Measurements from ENCODE around the gene ENTPD1.

Gene ENTPD1

GRCh38 chr10:95742962-95743535 is 12.9 kb upstream of the ENTPD1 start:
- TF ChIP-seq CTCF (IDR thresholded peaks at IDR 0.05; ENCODE audit: low read length) (no peak), EZH2 (optimal IDR thresholded peaks at IDR 0.05; ENCODE audit: low read depth, low read length) (no peak), EZH2phosphoT487 (IDR thresholded peaks at IDR 0.05; ENCODE audit: low read length) (no peak)
- DNase-seq = no peak
- no peak overlapping the region for H3K4me2 ChIP-seq (ENCODE audit: low read depth, low read length)

DNA sequence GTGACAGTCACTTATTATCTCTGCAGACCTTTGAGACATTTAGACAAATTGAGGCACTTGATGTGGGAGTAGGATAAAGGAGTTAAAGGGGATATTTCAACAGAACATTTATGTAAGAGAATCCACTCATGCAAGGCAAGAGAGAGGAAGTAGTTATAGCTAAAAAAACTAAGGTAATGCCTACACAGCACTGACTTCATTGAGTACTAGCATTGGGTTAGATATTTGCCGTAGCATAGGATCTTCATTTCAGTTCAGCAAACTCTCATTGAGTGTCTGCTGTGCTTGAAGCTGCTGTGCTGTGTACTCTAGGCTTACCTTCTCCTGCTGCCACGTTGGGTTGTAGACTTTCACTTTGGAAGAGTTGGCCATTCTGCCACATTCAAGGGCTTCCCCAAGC is 10.5 kb upstream of the ENTPD1 start:
- Histone ChIP-seq H3K4me1 (ENCODE audit: low read length) (no peaks in the 10 kb centered on the region), H2AFZ (ENCODE audit: low read length) (no peak overlapping the region), H3K36me3 (replicated peaks; ENCODE audit: insufficient read depth, low read length) (no peaks in the 10 kb centered on the region), H3K27me3 (replicated peaks; ENCODE audit: insufficient read depth, low read length) (no peaks in the 10 kb centered on the region), H3K9ac (ENCODE audit: low read length) (no peak overlapping the region), H3K4me3 (ENCODE audit: low read length) (no peak overlapping the region), H3K27ac (ENCODE audit: low read length) (no peak overlapping the region), H3F3A (ENCODE audit: insufficient read depth, low read length) (no peaks in the 10 kb centered on the region), H3K4me2 (ENCODE audit: low read depth, low read length) (no peak overlapping the region), H3K79me2 (ENCODE audit: low read length) (no peaks in the 10 kb centered on the region), H3K9me2 (replicated peaks; ENCODE audit: insufficient read depth, low read length) (no peaks in the 10 kb centered on the region), H4K20me1 (ENCODE audit: insufficient read depth, low read length) (no peaks in the 10 kb centered on the region), H3K9me3 (replicated peaks; ENCODE audit: insufficient read depth, low read length) (no peaks in the 10 kb centered on the region)
- TF ChIP-seq EZH2 (optimal IDR thresholded peaks at IDR 0.05; ENCODE audit: low read depth, low read length) = no peak
- no peak for DNase-seq

More at GRCh38 chr10:95742962-95743535, 12.9 kb upstream of the ENTPD1 start:
- H3K4me3 ChIP-seq (ENCODE audit: low read length) = no peak overlapping the region
- no peaks in the 10 kb centered on the region for H3K4me1 ChIP-seq (ENCODE audit: low read length)
- H3K9me3 ChIP-seq (replicated peaks; ENCODE audit: insufficient read depth, low read length) = no peaks in the 10 kb centered on the region
- no peak overlapping the region for H2AFZ ChIP-seq (ENCODE audit: low read length)
- no peaks in the 10 kb centered on the region for H3F3A ChIP-seq (ENCODE audit: insufficient read depth, low read length)
- no peak overlapping the region for H3K27ac ChIP-seq (ENCODE audit: low read length)
- H3K27me3 ChIP-seq (replicated peaks; ENCODE audit: insufficient read depth, low read length) = no peaks in the 10 kb centered on the region
- no peaks in the 10 kb centered on the region for H3K9me2 ChIP-seq (replicated peaks; ENCODE audit: insufficient read depth, low read length)
- H3K79me2 ChIP-seq (ENCODE audit: low read length) = no peaks in the 10 kb centered on the region
- no peaks in the 10 kb centered on the region for H4K20me1 ChIP-seq (ENCODE audit: insufficient read depth, low read length)
- no peak overlapping the region for H3K9ac ChIP-seq (ENCODE audit: low read length)
- no peaks in the 10 kb centered on the region for H3K36me3 ChIP-seq (replicated peaks; ENCODE audit: insufficient read depth, low read length)

DNA sequence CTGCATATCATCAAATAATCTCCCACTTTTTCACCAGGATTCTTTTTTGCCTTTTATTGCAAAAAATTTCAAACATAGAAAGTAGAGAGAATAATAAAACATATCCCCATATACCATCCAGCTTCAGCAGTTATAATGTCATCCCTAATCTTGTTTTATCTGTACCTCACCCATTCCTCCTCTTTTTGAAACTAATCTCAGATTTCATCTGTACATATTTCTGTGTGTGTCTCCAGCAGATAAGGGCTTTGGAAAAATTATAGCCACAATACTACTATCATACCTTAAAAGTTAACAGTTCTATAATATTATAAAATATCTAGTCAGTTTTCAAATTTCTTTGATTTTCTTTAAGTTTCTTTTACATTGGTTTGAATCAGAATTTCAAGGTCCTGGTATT is 7.6 kb upstream of the ENTPD1 start:
- Histone ChIP-seq H3K9ac (ENCODE audit: low read length) (no peak overlapping the region), H3K27me3 (replicated peaks; ENCODE audit: insufficient read depth, low read length) (no peaks in the 10 kb centered on the region), H3K9me2 (replicated peaks; ENCODE audit: insufficient read depth, low read length) (no peaks in the 10 kb centered on the region), H3K27ac (ENCODE audit: low read length) (no peak overlapping the region), H4K20me1 (ENCODE audit: insufficient read depth, low read length) (no peaks in the 10 kb centered on the region), H3K79me2 (ENCODE audit: low read length) (no peaks in the 10 kb centered on the region), H3K9me3 (replicated peaks; ENCODE audit: insufficient read depth, low read length) (no peaks in the 10 kb centered on the region), H3F3A (ENCODE audit: insufficient read depth, low read length) (no peaks in the 10 kb centered on the region), H3K4me2 (ENCODE audit: low read depth, low read length) (no peak overlapping the region), H3K4me3 (ENCODE audit: low read length) (no peak overlapping the region), H3K4me1 (ENCODE audit: low read length) (no peaks in the 10 kb centered on the region), H2AFZ (ENCODE audit: low read length) (no peak overlapping the region), H3K36me3 (replicated peaks; ENCODE audit: insufficient read depth, low read length) (no peaks in the 10 kb centered on the region)
- TF ChIP-seq EZH2phosphoT487 (IDR thresholded peaks at IDR 0.05; ENCODE audit: low read length) = no peak
- no peak for TF ChIP-seq EZH2 (optimal IDR thresholded peaks at IDR 0.05; ENCODE audit: low read depth, low read length)
- TF ChIP-seq CTCF (IDR thresholded peaks at IDR 0.05; ENCODE audit: low read length) = no peak
- no peak for DNase-seq

GRCh38 chr10:95755511-95756004 is 405 bp upstream of the ENTPD1 start:
- no peak for TF ChIP-seq CTCF (IDR thresholded peaks at IDR 0.05; ENCODE audit: low read length)
- TF ChIP-seq EZH2phosphoT487 (IDR thresholded peaks at IDR 0.05; ENCODE audit: low read length) = no peak
- H3K36me3 ChIP-seq (replicated peaks; ENCODE audit: insufficient read depth, low read length) = no peaks in the 10 kb centered on the region
- H3K4me1 ChIP-seq (ENCODE audit: low read length) = peaks cover 12% of the 10 kb centered on the region
- no peaks in the 10 kb centered on the region for H4K20me1 ChIP-seq (ENCODE audit: insufficient read depth, low read length)
- H3K4me3 ChIP-seq (ENCODE audit: low read length) = no peak overlapping the region
- H3K27ac ChIP-seq (ENCODE audit: low read length) = no peak overlapping the region
- no peaks in the 10 kb centered on the region for H3K9me3 ChIP-seq (replicated peaks; ENCODE audit: insufficient read depth, low read length)
- H3K4me2 ChIP-seq (ENCODE audit: low read depth, low read length) = no peak overlapping the region
- no peaks in the 10 kb centered on the region for H3K27me3 ChIP-seq (replicated peaks; ENCODE audit: insufficient read depth, low read length)
- no peak overlapping the region; the same call in 1 of the 2 replicates for H2AFZ ChIP-seq (ENCODE audit: low read length)
- H3K9ac ChIP-seq (ENCODE audit: low read length) = no peak overlapping the region
- H3K9me2 ChIP-seq (replicated peaks; ENCODE audit: insufficient read depth, low read length) = no peaks in the 10 kb centered on the region
- H3K79me2 ChIP-seq (ENCODE audit: low read length) = no peaks in the 10 kb centered on the region
- no peak for DNase-seq
- peaks cover 6% of the 10 kb centered on the region; the same call in 1 of the 2 replicates for H3F3A ChIP-seq (ENCODE audit: insufficient read depth, low read length)

All from MM.1S (cell line).